ENCODE data around the gene NGDN. TPM values are rescaled to one million over a fixed set of nuclear protein-coding genes. Genes with fewer than 3 reads are reported as not detected.

Gene NGDN
- total and polyA plus RNA-seq, 2 of the 8 experiments (the other 6 are each of a cell fraction or from before 2014, with no cell fraction given), result 39.8 to 48.8 TPM

GRCh38 chr14:23441076-23441475, 28.4 kb upstream of the NGDN start:
- no peak overlapping the region for H3K23ac ChIP-seq (ENCODE audit: insufficient read length)
- H3K27ac ChIP-seq (ENCODE audit: low read depth, low read length), result no peak overlapping the region
- FAIRE-seq (no peak), DNase-seq (ENCODE audit: low read depth in 1 of 2, low spot score in 2 of 2) (no peak)
- no peak overlapping the region for H3K4me2 ChIP-seq (ENCODE audit: insufficient read depth in 1 of 2, low read depth in 2 of 2, low read length in 2 of 2)
- no peak for TF ChIP-seq RXRA (IDR thresholded peaks at IDR 0.05; ENCODE audit: insufficient read depth, low read depth, low read length)
- TF ChIP-seq SRF (IDR thresholded peaks at IDR 0.05; ENCODE audit: low read depth, low read length), result no peak
- TF ChIP-seq YY1 (IDR thresholded peaks at IDR 0.05; ENCODE audit: low read depth, low read length), result no peak
- TF ChIP-seq PHF8 (conservative IDR thresholded peaks at IDR 0.05; ENCODE audit: low read depth, low read length), result no peak
- TF ChIP-seq NRF1 (IDR thresholded peaks at IDR 0.05; ENCODE audit: low read depth, low read length), result no peak
- TF ChIP-seq KDM1A (IDR thresholded peaks at IDR 0.05; ENCODE audit: borderline replicate concordance, low read length), result no peak
- TF ChIP-seq POLR2AphosphoS5 (IDR thresholded peaks at IDR 0.05; ENCODE audit: low read depth, low read length), result no peak
- TF ChIP-seq SUZ12 (IDR thresholded peaks at IDR 0.05; ENCODE audit: low read length), result no peak
- no peak for TF ChIP-seq ATF2 (IDR thresholded peaks at IDR 0.05; ENCODE audit: low read length)
- TF ChIP-seq EZH2 (IDR thresholded peaks at IDR 0.05; ENCODE audit: low read depth, low read length, severe bottlenecking), result no peak
- no peak for TF ChIP-seq MAX (IDR thresholded peaks at IDR 0.05)
- no peak overlapping the region for H2BK5ac ChIP-seq (ENCODE audit: low read depth, low read length)
- no peak overlapping the region for H2BK15ac ChIP-seq (ENCODE audit: low read length)
- no peaks in the 10 kb centered on the region for H3K79me2 ChIP-seq (ENCODE audit: control insufficient read depth in 1 of 2, insufficient read depth in 2 of 2, low read length in 2 of 2)
- no peak overlapping the region for H4K8ac ChIP-seq (ENCODE audit: extremely low read depth, insufficient read depth, low read length)
- H2BK12ac ChIP-seq (ENCODE audit: low read depth, low read length), result no peak overlapping the region
- no peaks in the 10 kb centered on the region for H3K9me3 ChIP-seq (ENCODE audit: insufficient read depth in 2 of 2, low read depth in 1 of 2, low read length in 1 of 2)
- no peak overlapping the region for H2BK20ac ChIP-seq (ENCODE audit: low read length)
- no peak overlapping the region for H2AK5ac ChIP-seq (ENCODE audit: low read depth, low read length)
- no peak overlapping the region for H4K5ac ChIP-seq (ENCODE audit: insufficient read length, low read depth, low read length)
- H2BK120ac ChIP-seq (replicated peaks; ENCODE audit: low read depth, low read length), result no peak overlapping the region
- H4K20me1 ChIP-seq (replicated peaks in 1 of 2; ENCODE audit: control insufficient read depth in 1 of 2, insufficient read depth in 2 of 2, low read length in 2 of 2), result no peaks in the 10 kb centered on the region
- WGBS, 2 experiments (ENCODE audit: extremely low coverage in 1 of 2, insufficient coverage in 1 of 2, insufficient read length in 1 of 2, insufficient replicate concordance in 2 of 2, low coverage in 1 of 2, low lambda C conversion rate in 2 of 2, missing lambda C conversion rate in 1 of 2), result 92% methylated on average over 1 of the region's 1 CpG; no CpG with 5 or more reads in 1 of the 2 experiments
- no peak overlapping the region for H2AFZ ChIP-seq (ENCODE audit: low read length)
- H3K14ac ChIP-seq (ENCODE audit: insufficient read length), result no peak overlapping the region
- no peak overlapping the region for H3K9ac ChIP-seq (replicated peaks in 1 of 4; ENCODE audit: extremely low read depth in 1 of 4, low read depth in 3 of 4, low read length in 3 of 4)
- H3K56ac ChIP-seq (replicated peaks; ENCODE audit: insufficient read length, low read depth, low read length), result no peak overlapping the region
- no peak overlapping the region for H3K4ac ChIP-seq (replicated peaks; ENCODE audit: insufficient read length, low read depth, low read length)
- H3K23me2 ChIP-seq (ENCODE audit: low read depth, low read length), result no peaks in the 10 kb centered on the region; the same call in none of the 2 replicates
- CTCF ChIA-PET (ENCODE audit: partially characterized antibody), result interaction anchor here (0.8 to 4.2 kb wide), 4 partner anchors 15 to 61 kb away, joined by 3 to 26 read pairs (median 10); no protein-coding TSS in a partner anchor
- no peak overlapping the region for H3K18ac ChIP-seq (ENCODE audit: extremely low read depth, low read length)
- H3K36me3 ChIP-seq (ENCODE audit: control insufficient read depth in 2 of 4, insufficient read depth in 4 of 4, low read length in 3 of 4), result no peaks in the 10 kb centered on the region
- H4K91ac ChIP-seq (replicated peaks; ENCODE audit: insufficient read length, low read length), result no peak overlapping the region
- H3K79me1 ChIP-seq (ENCODE audit: low read depth, low read length), result no peaks in the 10 kb centered on the region
- POLR2A ChIA-PET (ENCODE audit: partially characterized antibody), result no interaction called here
- peaks cover 0 to 18% (median 11%) of the 10 kb centered on the region in 4 experiments; a peak in 6 of 7 replicates for H3K4me1 ChIP-seq (replicated peaks in 1 of 4; ENCODE audit: control insufficient read depth in 3 of 4, insufficient read depth in 4 of 4, low read length in 3 of 4)
- H3K27me3 ChIP-seq (replicated peaks in 1 of 4; ENCODE audit: control insufficient read depth in 3 of 4, extremely low read depth in 1 of 4, insufficient read depth in 3 of 4, low read length in 3 of 4), result peaks cover 0 to 4% (median 1%) of the 10 kb centered on the region in 4 experiments; a peak in 3 of 7 replicates
- H3K4me3 ChIP-seq (ENCODE audit: extremely low read depth in 1 of 4, insufficient read depth in 2 of 4, low read depth in 3 of 4, low read length in 4 of 4), result no peak overlapping the region
